Gastrocnemius medialis (tissue), 4 donors: ENCODE data around the gene MPV17. TPM values are rescaled to one million over a fixed set of nuclear protein-coding genes. Genes with fewer than 3 reads are reported as not detected.
A peak's percentile ranks its signal among the peaks of the same experiment; 100 is the strongest.

ENCODE experiments used
- ATAC-seq, 2 donors: fragments of 150-250 bp; one replicate each; pipeline ENCODE4 v1.9.1; 2016
- DNase-seq, 2 donors: peaks; one replicate each; pipeline ENCODE4 v3.0.0-alpha.2; 2019
- H3K27ac ChIP-seq, 4 donors: fragments of 200-600 bp; sonication (generic); 1 replicate in 1 of 4; 2 replicates in 3 of 4; pipeline ENCODE4 v1.5.1; 2016 to 2018; ENCODE audit warnings: mild to moderate bottlenecking in 2 of 4, moderate library complexity in 1 of 4
- H3K27me3 ChIP-seq, 3 donors: fragments of 200-600 bp; sonication (generic) in 2 of 3; 1 replicate in 1 of 3; 2 replicates in 2 of 3; pipeline versions ENCODE4 v1.5.1 to v1.6.0; 2016 to 2019; ENCODE audit warnings: mild to moderate bottlenecking in 1 of 3, moderate library complexity in 1 of 3
- H3K36me3 ChIP-seq, 2 donors: fragments of 200-600 bp; sonication (generic) in 1 of 2; one replicate each; pipeline ENCODE4 v1.5.1; 2017 to 2018
- H3K4me1 ChIP-seq, 2 donors: fragments of 200-600 bp; sonication (generic) in 1 of 2; one replicate each; pipeline ENCODE4 v1.5.1; 2016 to 2017; ENCODE audit warnings: mild to moderate bottlenecking in 2 of 2
- H3K4me3 ChIP-seq, 4 donors: fragments of 200-600 bp; sonication (generic) in 3 of 4; 1 replicate in 1 of 4; 2 replicates in 3 of 4; pipeline ENCODE4 v1.5.1; 2016 to 2019; ENCODE audit warnings: mild to moderate bottlenecking in 2 of 4
- H3K9me3 ChIP-seq, 3 donors: fragments of 200-600 bp; sonication (generic) in 2 of 3; 1 replicate in 1 of 3; 2 replicates in 2 of 3; pipeline ENCODE4 v1.5.1; 2016 to 2019
- POLR2A ChIP-seq, 2 donors: fragments of 450-650 bp; IDR thresholded peaks; one replicate each; pipeline ENCODE4 v1.6.1; 2017; ENCODE audit warnings: antibody characterized with exemption in 2 of 2, mild to moderate bottlenecking in 2 of 2, moderate library complexity in 2 of 2
- in situ Hi-C, 4 donors: fragments of 200-750 bp; cut with MboI; loops; one replicate each; pipeline versions ENCODE4 v1.15.0 to v1.8.0; 2017; ENCODE audit warnings: low sequenced_read_pairs in 4 of 4
- intact Hi-C: fragments of 100-400 bp; cut with DNase I; formaldehyde crosslinking; loops from one replicate; pipeline ENCODE4 v1.15.1; 2023; ENCODE audit warnings: low total_unique reads
- total RNA-seq, 4 donors: library from RNA; depleted of rRNA; stranded (reverse); fragments of >200 nt; gene quantifications; one replicate each; pipeline versions ENCODE4 v1.1.0 to v1.2.3, GENCODE V29; 2016
- TF ChIP-seq, protein P1 (sequence below), 5 experiments: fragments of 450-650 bp in 3 of 5; fragments of 200-600 bp in 2 of 5; sonication (generic) in 2 of 5; IDR thresholded peaks in 4 of 5; conservative IDR thresholded peaks in 1 of 5; 1 replicate in 4 of 5; 2 replicates in 1 of 5; pipeline ENCODE4 v1.5.1; 2016 to 2019; ENCODE audit warnings: antibody characterized with exemption in 5 of 5, mild to moderate bottlenecking in 3 of 5, moderate library complexity in 3 of 5

Gene MPV17
- total RNA-seq, 4 donors from 2014 or later, result 9.9 to 16.0 (median 11.5) TPM

DNA sequence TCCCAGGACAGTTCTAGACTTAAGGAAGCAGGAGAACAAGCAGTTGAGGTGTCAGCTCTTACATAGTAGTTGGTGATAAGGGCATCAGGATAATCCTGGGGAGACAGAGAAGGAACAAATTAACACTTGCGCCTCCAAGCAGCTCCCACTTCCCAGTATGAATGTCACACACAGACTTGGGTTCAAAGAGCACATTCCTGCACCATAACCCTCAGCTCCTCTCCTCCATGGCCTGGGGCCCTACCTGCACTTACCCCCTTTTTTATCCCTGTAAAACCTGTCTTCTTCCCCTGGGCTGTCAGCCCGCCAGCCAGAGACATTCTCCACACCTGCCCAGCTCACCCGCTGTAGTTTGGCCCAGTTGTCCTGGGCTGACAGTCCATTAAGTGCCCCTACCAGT lies 10.7 kb downstream of the MPV17 start:
- Histone ChIP-seq H3K27ac (peak overlapping the region; percentile 39 to 97 (median 48)), H3K4me1 (peaks cover 15 to 25% of the 10 kb centered on the region in 2 donors), H3K27me3 (peaks cover 0 to under 1% (median 0%) of the 10 kb centered on the region in 3 donors), H3K9me3 (no peaks in the 10 kb centered on the region), H3K36me3 (peaks cover 0 to 3% of the 10 kb centered on the region in 2 donors), H3K4me3 (no peak overlapping the region)
- ATAC-seq, result no peak
- intact Hi-C loops, result no loop called here
- in situ Hi-C loops, result no loop called here
- no peak for DNase-seq
- TF ChIP-seq, protein P1, sequence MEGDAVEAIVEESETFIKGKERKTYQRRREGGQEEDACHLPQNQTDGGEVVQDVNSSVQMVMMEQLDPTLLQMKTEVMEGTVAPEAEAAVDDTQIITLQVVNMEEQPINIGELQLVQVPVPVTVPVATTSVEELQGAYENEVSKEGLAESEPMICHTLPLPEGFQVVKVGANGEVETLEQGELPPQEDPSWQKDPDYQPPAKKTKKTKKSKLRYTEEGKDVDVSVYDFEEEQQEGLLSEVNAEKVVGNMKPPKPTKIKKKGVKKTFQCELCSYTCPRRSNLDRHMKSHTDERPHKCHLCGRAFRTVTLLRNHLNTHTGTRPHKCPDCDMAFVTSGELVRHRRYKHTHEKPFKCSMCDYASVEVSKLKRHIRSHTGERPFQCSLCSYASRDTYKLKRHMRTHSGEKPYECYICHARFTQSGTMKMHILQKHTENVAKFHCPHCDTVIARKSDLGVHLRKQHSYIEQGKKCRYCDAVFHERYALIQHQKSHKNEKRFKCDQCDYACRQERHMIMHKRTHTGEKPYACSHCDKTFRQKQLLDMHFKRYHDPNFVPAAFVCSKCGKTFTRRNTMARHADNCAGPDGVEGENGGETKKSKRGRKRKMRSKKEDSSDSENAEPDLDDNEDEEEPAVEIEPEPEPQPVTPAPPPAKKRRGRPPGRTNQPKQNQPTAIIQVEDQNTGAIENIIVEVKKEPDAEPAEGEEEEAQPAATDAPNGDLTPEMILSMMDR (IDR thresholded peaks at IDR 0.05 in 4 of 5, conservative IDR thresholded peaks at IDR 0.05 in 1 of 5), result no peak
- TF ChIP-seq POLR2A (IDR thresholded peaks at IDR 0.05), result no peak

DNA sequence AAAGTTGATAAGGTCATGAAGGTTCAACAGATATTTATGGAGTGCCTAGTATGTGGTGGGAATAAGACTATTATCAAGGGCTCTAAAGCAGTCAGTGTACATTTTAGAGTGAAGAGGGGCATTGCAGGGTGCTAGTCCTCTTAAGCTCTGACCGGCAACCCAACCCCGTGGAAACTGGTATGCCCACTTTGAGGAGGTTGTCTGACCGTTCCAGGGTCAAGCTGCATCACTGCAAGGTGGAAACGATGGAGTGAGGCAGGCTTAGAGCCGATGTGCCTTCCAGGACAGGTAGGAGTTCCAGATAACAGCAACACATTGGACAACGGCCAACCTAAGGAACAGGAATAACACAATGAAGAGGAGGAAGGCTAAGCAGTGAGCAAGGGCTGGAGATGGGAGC lies 13.2 kb downstream of the MPV17 start:
- intact Hi-C loops (no loop called here), in situ Hi-C loops (no loop called here)
- H3K36me3 ChIP-seq, result peaks cover 0 to 28% of the 10 kb centered on the region in 2 donors
- TF ChIP-seq, protein P1 (IDR thresholded peaks at IDR 0.05 in 4 of 5, conservative IDR thresholded peaks at IDR 0.05 in 1 of 5), result no peak
- peak in 1 of 2 donors; percentile 3 for TF ChIP-seq POLR2A (IDR thresholded peaks at IDR 0.05)
- peaks cover 0 to 4% (median 2%) of the 10 kb centered on the region in 3 donors for H3K27me3 ChIP-seq
- no peak for ATAC-seq
- H3K4me1 ChIP-seq, result peaks cover 4 to 14% of the 10 kb centered on the region in 2 donors
- H3K4me3 ChIP-seq, result no peak overlapping the region
- H3K9me3 ChIP-seq, result no peaks in the 10 kb centered on the region
- DNase-seq, result no peak
- H3K27ac ChIP-seq, result peak overlapping the region in 3 of 4 donors; percentile 3 to 97 (median 30)

GRCh38 chr2:27308359-27308881 lies 14.5 kb downstream of the MPV17 start, which contains the start of gene UCN:
Gene UCN (minus strand): TSS chr2:27308445. CDS start chr2:27307895, 550 bp downstream.
- Histone ChIP-seq H3K36me3 (peaks cover 0 to 33% of the 10 kb centered on the region in 2 donors), H3K27ac (peak within 1 kb of the TSS; percentile 58 to 97 (median 74)), H3K4me1 (peaks cover 4 to 10% of the 10 kb centered on the region in 2 donors), H3K4me3 (no peak within 1 kb of the TSS), H3K27me3 (peaks cover 0 to 4% (median 2%) of the 10 kb centered on the region in 3 donors), H3K9me3 (no peaks in the 10 kb centered on the region)
- intact Hi-C loops, result no loop called here
- in situ Hi-C loops, result no loop called here
- TF ChIP-seq POLR2A (IDR thresholded peaks at IDR 0.05), result no peak
- TF ChIP-seq, protein P1 (IDR thresholded peaks at IDR 0.05 in 4 of 5, conservative IDR thresholded peaks at IDR 0.05 in 1 of 5), result no peak
- ATAC-seq, result peak in 1 of 2 donors; percentile 10
- no peak for DNase-seq

- in situ Hi-C loops, result no loop called here
- H3K27ac ChIP-seq, result peak overlapping the region; percentile 58 to 97 (median 74)
Measured at GRCh38 chr2:27307545-27308358, 15.1 kb downstream of the MPV17 start.

More at GRCh38 chr2:27307545-27308358, 15.1 kb downstream of the MPV17 start:
- no peak for DNase-seq
- no peak for ATAC-seq
- Histone ChIP-seq H3K36me3 (peaks cover 0 to 33% of the 10 kb centered on the region in 2 donors), H3K4me1 (peaks cover 10 to 14% of the 10 kb centered on the region in 2 donors), H3K27me3 (peaks cover 0 to 4% (median 2%) of the 10 kb centered on the region in 3 donors), H3K4me3 (no peak overlapping the region), H3K9me3 (no peaks in the 10 kb centered on the region)
- TF ChIP-seq POLR2A (IDR thresholded peaks at IDR 0.05), result no peak
- TF ChIP-seq, protein P1 (IDR thresholded peaks at IDR 0.05 in 4 of 5, conservative IDR thresholded peaks at IDR 0.05 in 1 of 5), result no peak
- intact Hi-C loops, result no loop called here
